MG63 (cell line): ENCODE measurements around the gene FHAD1. TPM values are rescaled to one million over a fixed set of nuclear protein-coding genes. Genes with fewer than 3 reads are reported as not detected.
"Not testable (repeated sequence)": the region's sequence is repeated elsewhere in the genome, so short reads cannot be mapped to it uniquely, and the experiment has no call there.

ENCODE experiments used
- DNase-seq: peaks from one replicate; pipeline ENCODE4 v3.0.0-alpha.2; 2020
- H3K27me3 ChIP-seq: fragments of 250-450 bp; sonication (Bioruptor Pico); 2 replicates; pipeline ENCODE4 v1.5.1; 2020; ENCODE audit warnings: mild to moderate bottlenecking, moderate library complexity
- H3K36me3 ChIP-seq: fragments of 250-450 bp; sonication (Bioruptor Pico); 2 replicates; pipeline ENCODE4 v1.5.1; 2020; ENCODE audit warnings: mild to moderate bottlenecking, moderate library complexity
- H3K4me3 ChIP-seq: fragments of 250-450 bp; sonication (Bioruptor Pico); 2 replicates; pipeline ENCODE4 v1.5.1; 2020; ENCODE audit warnings: mild to moderate bottlenecking, moderate library complexity
- H3K9me3 ChIP-seq: fragments of 250-450 bp; sonication (Bioruptor Pico); 2 replicates; pipeline ENCODE4 v1.5.1; 2020; ENCODE audit warnings: mild to moderate bottlenecking, moderate library complexity
- total RNA-seq: library from RNA; depleted of rRNA; stranded (reverse); fragments of >200 nt; shearing (Covaris generic); gene quantifications from 2 replicates; pipeline ENCODE4 v1.2.3, GENCODE V29; 2014; ENCODE audit warnings: low replicate concordance

Gene FHAD1
- total RNA-seq, 1 experiment from 2014 or later = 0.33 TPM

- H3K4me3 ChIP-seq, DNase-seq, H3K27me3 ChIP-seq: not testable (repeated sequence)
Measured at GRCh38 chr1:15428252-15428651, 181.2 kb downstream of the FHAD1 start.

GRCh38 chr1:15428815-15429435, 181.9 kb downstream of the FHAD1 start:
- no peak overlapping the region for H3K4me3 ChIP-seq
- peaks cover 56% of the 10 kb centered on the region for H3K36me3 ChIP-seq
- H3K27me3 ChIP-seq = no peaks in the 10 kb centered on the region
- DNase-seq = no peak
- no peaks in the 10 kb centered on the region for H3K9me3 ChIP-seq

More at GRCh38 chr1:15428252-15428651, 181.2 kb downstream of the FHAD1 start:
- H3K36me3 ChIP-seq = peaks cover 57% of the 10 kb centered on the region
- not testable (repeated sequence) for H3K9me3 ChIP-seq

- DNase-seq = peak; percentile 25
- H3K9me3 ChIP-seq = no peaks in the 10 kb centered on the region
- no peak overlapping the region for H3K4me3 ChIP-seq
- peaks cover 53% of the 10 kb centered on the region for H3K36me3 ChIP-seq
- no peaks in the 10 kb centered on the region for H3K27me3 ChIP-seq
Measured at GRCh38 chr1:15429701-15430149, 182.7 kb downstream of the FHAD1 start.

GRCh38 chr1:15430787-15431570, 184.0 kb downstream of the FHAD1 start:
- DNase-seq = peak; percentile 45
- Histone ChIP-seq H3K9me3 (no peaks in the 10 kb centered on the region), H3K4me3 (no peak overlapping the region), H3K36me3 (peaks cover 41% of the 10 kb centered on the region), H3K27me3 (no peaks in the 10 kb centered on the region)

- H3K9me3 ChIP-seq = no peaks in the 10 kb centered on the region
- no peak overlapping the region for H3K4me3 ChIP-seq
- peaks cover 35% of the 10 kb centered on the region for H3K36me3 ChIP-seq
- no peak for DNase-seq
- no peaks in the 10 kb centered on the region for H3K27me3 ChIP-seq
Measured at GRCh38 chr1:15431571-15431948, 184.5 kb downstream of the FHAD1 start.

DNA sequence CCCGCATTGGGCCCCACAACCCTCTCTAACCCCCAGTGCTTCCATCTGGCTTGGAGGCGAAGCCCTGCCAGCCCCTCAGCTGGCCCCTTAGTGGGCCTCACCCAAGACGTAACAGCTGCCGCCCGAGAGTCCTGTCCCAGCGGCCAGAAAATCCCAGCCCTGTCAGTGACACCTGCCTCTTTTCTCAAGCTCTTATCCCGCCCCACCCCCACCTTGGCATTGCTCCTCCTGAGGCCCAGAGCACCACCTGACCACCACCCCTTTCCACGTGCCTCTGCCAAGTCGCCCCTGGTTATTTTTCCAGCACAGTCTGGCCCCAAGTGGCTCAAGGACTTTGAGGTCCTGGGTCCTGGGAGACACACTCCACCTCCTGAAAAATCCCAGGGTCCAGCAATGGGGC, 185.3 kb downstream of the FHAD1 start:
- H3K36me3 ChIP-seq = peaks cover 27% of the 10 kb centered on the region
- DNase-seq = no peak

GRCh38 chr1:15433471-15433870, 186.4 kb downstream of the FHAD1 start:
- no peaks in the 10 kb centered on the region for H3K9me3 ChIP-seq
- peaks cover 26% of the 10 kb centered on the region for H3K36me3 ChIP-seq
- no peak overlapping the region for H3K4me3 ChIP-seq
- no peaks in the 10 kb centered on the region for H3K27me3 ChIP-seq
- DNase-seq = no peak

More for the DNA sequence above, 185.3 kb downstream of the FHAD1 start:
- H3K4me3 ChIP-seq = no peak overlapping the region
- no peaks in the 10 kb centered on the region for H3K9me3 ChIP-seq
- no peaks in the 10 kb centered on the region for H3K27me3 ChIP-seq

- DNase-seq, H3K4me3 ChIP-seq, H3K9me3 ChIP-seq, H3K27me3 ChIP-seq: not testable (repeated sequence)
- H3K36me3 ChIP-seq = peaks cover 14% of the 10 kb centered on the region
Measured at GRCh38 chr1:15434739-15435138, 187.7 kb downstream of the FHAD1 start.

DNA sequence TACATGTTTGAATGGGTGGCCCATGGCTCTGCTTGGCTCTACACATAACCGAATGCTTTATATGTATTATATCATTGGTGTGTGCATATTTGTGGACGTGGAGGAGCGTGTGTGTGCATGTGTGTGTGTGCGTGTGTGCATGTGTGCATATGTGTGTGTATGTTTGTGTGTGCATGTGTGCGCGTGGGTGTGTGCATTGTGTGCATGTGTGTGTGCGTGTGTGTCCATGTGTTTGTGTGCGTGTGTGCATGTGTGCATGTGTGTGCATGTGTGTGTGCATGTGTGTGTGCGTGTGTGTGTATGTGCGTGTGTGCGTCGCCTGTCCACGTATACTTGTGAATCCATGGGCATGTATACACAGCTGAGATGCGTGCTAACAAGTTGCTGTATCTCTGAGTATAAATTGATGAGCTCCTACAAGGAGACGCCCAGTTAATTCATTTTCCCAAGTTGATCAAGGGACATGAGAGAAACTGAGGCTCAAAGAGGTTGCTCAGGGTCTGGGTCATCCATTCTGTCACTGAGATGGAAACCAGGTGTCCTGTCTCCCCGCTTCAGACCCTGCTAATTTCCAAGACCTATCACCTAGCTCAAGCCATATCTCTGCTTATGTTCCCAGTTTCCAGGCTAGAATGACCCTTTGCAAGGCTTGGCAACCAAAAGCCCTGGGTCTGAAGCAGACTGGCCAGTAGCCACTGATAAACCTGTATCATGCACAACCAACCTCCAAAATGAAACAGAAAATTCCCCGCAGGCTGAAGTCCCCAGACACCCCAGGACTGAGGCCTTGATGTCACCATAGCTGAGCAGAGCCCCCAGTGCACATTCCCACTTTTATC, 188.4 kb downstream of the FHAD1 start:
- no peak for DNase-seq
- Histone ChIP-seq H3K9me3 (no peaks in the 10 kb centered on the region), H3K4me3 (no peak overlapping the region), H3K36me3 (peaks cover 11% of the 10 kb centered on the region), H3K27me3 (no peaks in the 10 kb centered on the region)

GRCh38 chr1:15436881-15437442, 189.9 kb downstream of the FHAD1 start:
- Histone ChIP-seq H3K9me3 (no peaks in the 10 kb centered on the region), H3K27me3 (no peaks in the 10 kb centered on the region), H3K36me3 (no peaks in the 10 kb centered on the region), H3K4me3 (no peak overlapping the region)
- no peak for DNase-seq

GRCh38 chr1:15439325-15439724, 192.3 kb downstream of the FHAD1 start:
- Histone ChIP-seq H3K4me3 (no peak overlapping the region), H3K36me3 (no peaks in the 10 kb centered on the region), H3K27me3 (no peaks in the 10 kb centered on the region), H3K9me3 (no peaks in the 10 kb centered on the region)
- no peak for DNase-seq

DNA sequence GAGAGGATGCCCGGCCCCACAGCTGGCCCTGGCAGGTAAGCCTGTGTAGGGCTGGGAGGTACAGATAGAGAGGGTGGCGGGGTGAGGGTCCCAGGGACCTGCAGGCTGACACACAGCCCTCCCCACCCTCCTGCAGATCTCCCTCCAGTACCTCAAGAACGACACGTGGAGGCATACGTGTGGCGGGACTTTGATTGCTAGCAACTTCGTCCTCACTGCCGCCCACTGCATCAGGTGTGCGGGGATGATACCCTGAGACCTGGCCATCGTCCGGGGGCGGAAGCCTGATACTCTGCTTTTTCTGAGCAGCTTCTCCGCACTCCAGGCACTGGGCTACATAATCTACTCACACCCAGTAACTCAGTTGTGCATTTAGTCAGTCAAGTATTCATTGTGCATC, 193.3 kb downstream of the FHAD1 start:
- Histone ChIP-seq H3K36me3 (no peaks in the 10 kb centered on the region), H3K4me3 (no peak overlapping the region), H3K9me3 (no peaks in the 10 kb centered on the region), H3K27me3 (no peaks in the 10 kb centered on the region)
- no peak for DNase-seq

GRCh38 chr1:15441247-15441646, 194.2 kb downstream of the FHAD1 start:
- H3K4me3 ChIP-seq = no peak overlapping the region
- H3K9me3 ChIP-seq = no peaks in the 10 kb centered on the region
- DNase-seq = no peak
- no peaks in the 10 kb centered on the region for H3K27me3 ChIP-seq
- no peaks in the 10 kb centered on the region for H3K36me3 ChIP-seq

DNA sequence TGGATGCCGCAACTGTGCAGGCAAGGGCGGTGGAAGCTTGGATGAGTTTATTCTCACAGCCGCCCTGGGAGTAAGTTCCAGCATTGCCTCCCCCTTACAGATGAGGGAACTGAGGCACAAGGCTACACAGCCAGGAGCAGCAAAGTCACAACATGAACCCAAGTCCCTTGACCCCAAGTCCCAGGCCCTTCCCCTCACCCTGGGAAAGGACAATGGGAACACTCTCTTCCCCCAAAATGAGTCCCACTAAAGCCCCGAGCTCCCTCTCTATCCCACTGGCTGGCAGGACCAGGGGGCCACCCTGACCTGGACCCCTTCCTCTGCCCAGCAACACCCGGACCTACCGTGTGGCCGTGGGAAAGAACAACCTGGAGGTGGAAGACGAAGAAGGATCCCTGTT, 195.1 kb downstream of the FHAD1 start:
- no peaks in the 10 kb centered on the region for H3K9me3 ChIP-seq
- no peak for DNase-seq
- H3K4me3 ChIP-seq = no peak overlapping the region
- no peaks in the 10 kb centered on the region for H3K36me3 ChIP-seq
- no peaks in the 10 kb centered on the region for H3K27me3 ChIP-seq

DNA sequence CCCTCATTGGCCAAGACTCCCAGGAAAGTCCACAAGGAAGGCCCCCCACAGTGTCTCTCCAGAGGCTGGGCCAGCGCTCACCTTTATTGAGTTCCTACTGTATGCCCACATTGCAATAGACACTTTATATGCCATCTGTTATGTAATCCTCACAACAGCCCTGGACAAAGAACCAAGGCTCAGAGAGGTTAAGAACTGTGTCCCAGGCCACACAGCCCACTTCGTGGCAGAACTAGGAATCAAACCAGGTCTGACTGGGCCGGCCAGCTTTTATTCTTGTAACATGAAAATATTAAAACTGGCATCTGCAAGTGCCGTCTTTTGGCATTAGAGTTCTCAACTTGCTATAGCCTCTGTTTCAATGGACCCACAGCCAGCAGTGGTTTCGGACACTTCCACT, 195.7 kb downstream of the FHAD1 start:
- Histone ChIP-seq H3K4me3 (no peak overlapping the region), H3K9me3 (no peaks in the 10 kb centered on the region), H3K27me3 (no peaks in the 10 kb centered on the region), H3K36me3 (no peaks in the 10 kb centered on the region)
- no peak for DNase-seq

GRCh38 chr1:15443281-15443680, 196.3 kb downstream of the FHAD1 start:
- Histone ChIP-seq H3K4me3 (no peak overlapping the region), H3K9me3 (no peaks in the 10 kb centered on the region), H3K27me3 (no peaks in the 10 kb centered on the region), H3K36me3 (no peaks in the 10 kb centered on the region)
- no peak for DNase-seq
